Stimulated activated naive CD4-positive, alpha-beta T cell treated with Interleukin-2 at 50 U/mL for 16 hours (primary cell): ENCODE data around the gene SLC11A1.

Experiments
- DNase-seq: peaks from one replicate; lab custom pipeline; 2025; lab: John Stamatoyannopoulos, UW

Gene SLC11A1

GRCh38 chr2:218367415-218368149, 14.5 kb upstream of the SLC11A1 start:
- peak; percentile 63 for DNase-seq

- no peak for DNase-seq
Observed at GRCh38 chr2:218368150-218368528, 13.9 kb upstream of the SLC11A1 start.

GRCh38 chr2:218368621-218369153, 13.4 kb upstream of the SLC11A1 start:
- DNase-seq: no peak

- DNase-seq: no peak
Observed at GRCh38 chr2:218369330-218369729, 12.7 kb upstream of the SLC11A1 start.

GRCh38 chr2:218370410-218371063, 11.5 kb upstream of the SLC11A1 start:
- no peak for DNase-seq

- no peak for DNase-seq
Observed at GRCh38 chr2:218371983-218372350, 10.1 kb upstream of the SLC11A1 start.

- no peak for DNase-seq
Observed at GRCh38 chr2:218374795-218375194, 7.3 kb upstream of the SLC11A1 start.

GRCh38 chr2:218375212-218375611, 6.9 kb upstream of the SLC11A1 start:
- no peak for DNase-seq

GRCh38 chr2:218378053-218378452, 4.0 kb upstream of the SLC11A1 start:
- DNase-seq: no peak

GRCh38 chr2:218382785-218383184, 712 bp downstream of the SLC11A1 start:
- DNase-seq: no peak

GRCh38 chr2:218383892-218384519, 1.9 kb downstream of the SLC11A1 start:
- DNase-seq: no peak

GRCh38 chr2:218384975-218385374, 2.9 kb downstream of the SLC11A1 start:
- no peak for DNase-seq

GRCh38 chr2:218386505-218387368, 4.7 kb downstream of the SLC11A1 start:
- no peak for DNase-seq

GRCh38 chr2:218387369-218388194, 5.5 kb downstream of the SLC11A1 start:
- DNase-seq: no peak

- DNase-seq: no peak
Observed at GRCh38 chr2:218389333-218390150, 7.5 kb downstream of the SLC11A1 start.

GRCh38 chr2:218391202-218391601, 9.1 kb downstream of the SLC11A1 start:
- DNase-seq: no peak

- no peak for DNase-seq
Observed at GRCh38 chr2:218392459-218392858, 10.4 kb downstream of the SLC11A1 start.

GRCh38 chr2:218392891-218393462, 10.9 kb downstream of the SLC11A1 start:
- DNase-seq: no peak

- DNase-seq: no peak
Observed at GRCh38 chr2:218393750-218394290, 11.7 kb downstream of the SLC11A1 start.
